CD4-positive, alpha-beta T cell treated with Interleukin-4 for 4 hours (primary cell): ENCODE data around the gene ATG13.
A peak's percentile ranks its signal among the peaks of the same experiment; 100 is the strongest.

Source experiments
- DNase-seq: peaks from one replicate; pipeline ENCODE4 v3.0.0-alpha.2; 2020

The ATG13 gene

DNA sequence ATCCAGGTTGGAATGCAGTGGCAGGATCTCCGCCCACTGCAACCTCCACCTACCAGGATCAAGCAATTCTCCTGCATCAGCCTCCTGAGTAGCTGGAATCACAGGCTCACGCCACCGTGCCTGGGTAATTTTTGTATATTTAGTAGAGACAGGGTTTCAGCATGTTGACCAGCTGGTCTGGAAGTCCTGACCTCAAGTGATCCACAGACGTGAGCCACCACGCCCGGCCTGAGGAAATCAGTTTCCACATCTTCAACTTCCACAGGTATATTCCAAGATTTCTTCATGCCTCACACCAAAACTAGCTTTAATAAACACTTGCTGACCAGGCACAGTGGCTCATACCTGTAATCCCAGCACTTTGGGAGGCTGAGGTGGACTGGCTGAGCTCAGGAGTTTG lies 8.0 kb upstream of the ATG13 start:
- DNase-seq, result no peak

DNA sequence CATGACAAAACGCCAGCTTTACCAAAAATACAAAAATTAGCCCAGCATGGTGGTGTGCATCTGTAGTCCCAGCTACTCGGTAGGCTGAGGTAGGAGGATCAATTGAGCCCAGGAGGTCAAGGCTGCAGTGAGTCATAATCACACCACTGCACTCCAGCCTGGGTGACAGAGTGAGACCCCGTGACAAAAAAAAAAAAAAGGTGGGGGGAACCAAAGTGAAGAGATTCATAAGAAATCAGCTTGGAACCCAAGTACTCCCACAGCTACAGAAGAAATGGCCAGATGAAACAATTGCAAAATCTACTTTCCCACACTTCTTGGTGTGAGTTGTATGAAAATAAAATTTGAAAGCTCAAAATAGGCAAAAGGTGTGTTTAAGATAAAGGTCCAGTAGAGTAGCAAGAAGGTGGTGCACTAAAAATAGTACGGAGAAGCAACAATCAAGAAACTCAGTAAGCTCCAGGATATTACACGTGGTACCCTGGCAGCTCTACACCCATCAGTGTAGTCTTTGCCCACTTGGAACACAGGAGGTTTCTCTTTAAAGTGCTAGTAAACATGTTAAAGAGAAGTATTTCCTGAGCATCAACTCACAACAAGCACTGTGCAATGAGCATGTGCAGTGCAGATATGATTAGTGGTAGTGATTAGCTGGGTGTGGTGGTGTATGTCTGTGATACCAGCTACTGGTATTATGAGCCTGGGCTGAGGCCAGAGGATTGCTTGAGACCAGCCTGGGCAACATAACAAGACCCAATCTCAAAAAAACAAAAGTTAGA lies 5.6 kb upstream of the ATG13 start:
- DNase-seq, result no peak

DNA sequence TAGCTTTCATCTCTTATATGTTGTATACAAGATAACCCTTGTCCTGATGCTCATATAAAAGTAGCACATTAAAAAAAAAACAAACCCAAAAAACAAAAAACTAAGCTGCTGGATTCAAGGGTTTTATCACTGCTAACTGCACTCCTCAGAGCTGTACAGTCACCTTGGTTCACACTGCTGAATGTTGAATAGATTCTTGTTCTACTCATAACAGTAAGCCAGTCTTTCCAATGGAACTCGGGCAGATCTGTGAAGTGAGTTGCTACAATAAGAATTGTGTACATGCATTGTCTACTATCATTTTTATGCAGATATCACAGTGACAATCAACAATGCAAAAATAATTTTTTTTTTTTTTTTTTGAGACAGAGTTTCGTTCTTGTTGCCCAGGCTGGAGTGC lies 5.0 kb upstream of the ATG13 start:
- DNase-seq, result no peak

DNA sequence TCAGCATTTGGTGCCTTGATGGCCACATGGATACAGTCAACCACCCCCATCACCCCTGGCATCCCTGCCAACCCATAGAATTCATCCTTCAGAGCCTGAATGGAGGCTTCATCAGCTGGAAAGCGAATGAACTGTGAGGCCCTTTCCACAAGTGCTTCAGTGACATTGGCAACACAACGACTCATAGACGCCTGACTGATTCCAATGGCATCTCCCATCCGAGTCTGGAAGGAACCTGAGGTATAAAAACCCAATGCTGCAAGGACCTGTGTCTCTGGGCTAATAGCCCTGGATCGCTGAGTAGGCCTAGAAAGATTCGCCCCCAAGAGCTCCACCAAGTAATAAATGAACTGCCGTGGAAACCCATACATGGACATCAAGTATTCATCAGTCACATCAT lies 1.6 kb upstream of the ATG13 start:
- DNase-seq, result no peak

DNA sequence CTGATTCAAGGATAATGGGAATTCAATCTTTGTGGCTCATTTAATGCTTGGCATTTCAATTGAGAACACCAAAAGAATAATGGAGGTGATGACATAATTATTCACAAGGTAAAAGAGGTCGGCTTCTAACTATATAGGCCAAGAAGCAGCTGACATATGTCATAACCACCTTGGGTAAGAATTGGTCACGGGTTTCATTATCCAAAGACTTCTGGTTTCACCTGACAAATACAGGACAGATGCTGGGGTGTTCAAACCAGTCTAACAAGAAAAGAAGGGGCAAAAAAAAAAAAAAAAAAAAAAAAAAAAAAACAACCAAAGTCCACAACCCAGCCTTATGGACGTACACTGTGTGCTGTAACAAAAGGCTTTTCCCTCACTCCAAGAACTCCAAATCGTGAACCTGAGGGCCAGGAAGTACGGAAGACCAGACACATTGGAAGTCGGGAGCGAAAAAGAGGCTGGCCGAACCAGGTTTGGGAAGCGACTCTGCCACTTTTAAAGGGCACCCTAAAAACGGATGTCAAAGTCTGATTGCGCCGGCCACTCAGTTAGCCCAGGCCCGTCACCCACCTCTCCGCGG lies 711 bp upstream of the ATG13 start:
- peak; percentile 4 for DNase-seq

DNA sequence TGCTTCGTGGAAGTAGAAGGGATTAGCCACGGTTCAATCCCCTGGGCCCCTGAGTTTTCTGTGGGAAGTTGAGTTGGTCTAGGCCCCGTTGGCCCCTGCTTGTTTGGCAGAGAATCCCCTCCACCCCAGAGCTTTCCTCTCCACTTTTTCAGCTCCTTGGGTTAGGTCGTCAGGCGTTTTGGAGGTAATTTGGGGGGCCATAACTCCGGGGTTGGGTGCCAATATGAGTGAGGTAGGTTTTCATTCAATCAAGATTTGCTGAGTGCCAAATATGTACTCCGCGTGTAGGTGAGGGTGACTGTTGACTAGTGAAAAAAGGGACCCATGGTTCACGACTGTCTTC lies 590 bp downstream of the ATG13 start:
- no peak for DNase-seq

DNA sequence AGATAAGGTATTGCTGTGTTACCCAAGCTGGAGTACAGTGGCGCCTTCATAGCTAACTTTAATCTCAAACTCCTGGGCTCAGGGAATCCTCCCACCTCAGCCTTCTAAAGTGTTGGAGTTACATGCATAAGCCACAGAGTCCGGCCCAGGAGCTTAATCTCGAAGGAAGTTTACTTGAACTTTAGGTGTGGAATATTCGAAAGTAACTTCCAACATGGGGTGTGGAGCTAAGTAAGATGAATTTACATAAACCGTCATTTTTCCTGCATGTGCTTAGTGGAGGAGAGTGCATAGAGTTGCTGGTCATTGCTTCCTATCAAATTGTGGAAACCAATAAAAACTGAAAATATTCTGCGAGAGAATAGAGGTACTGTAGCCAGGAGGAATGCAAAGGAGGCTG lies 1.5 kb downstream of the ATG13 start:
- DNase-seq, result no peak

DNA sequence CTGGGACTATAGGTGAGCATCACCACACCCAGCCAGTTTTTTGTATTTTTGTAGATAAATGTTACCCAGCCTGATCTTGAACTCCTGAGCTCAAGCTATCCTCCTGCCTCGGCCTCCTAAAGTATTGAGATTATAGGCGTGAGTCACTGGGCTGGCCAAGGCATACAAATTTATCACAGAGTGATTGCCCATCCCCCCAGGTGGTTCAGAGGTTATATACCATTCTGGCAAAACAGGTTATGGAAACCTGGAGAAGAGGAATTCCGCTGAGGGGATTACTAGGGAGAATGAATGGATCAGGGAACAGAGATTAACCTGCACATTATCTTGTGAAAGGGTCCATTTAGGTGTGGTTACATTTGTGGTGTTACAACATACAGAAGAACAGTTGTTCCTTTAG lies 8.1 kb downstream of the ATG13 start:
- DNase-seq, result no peak

DNA sequence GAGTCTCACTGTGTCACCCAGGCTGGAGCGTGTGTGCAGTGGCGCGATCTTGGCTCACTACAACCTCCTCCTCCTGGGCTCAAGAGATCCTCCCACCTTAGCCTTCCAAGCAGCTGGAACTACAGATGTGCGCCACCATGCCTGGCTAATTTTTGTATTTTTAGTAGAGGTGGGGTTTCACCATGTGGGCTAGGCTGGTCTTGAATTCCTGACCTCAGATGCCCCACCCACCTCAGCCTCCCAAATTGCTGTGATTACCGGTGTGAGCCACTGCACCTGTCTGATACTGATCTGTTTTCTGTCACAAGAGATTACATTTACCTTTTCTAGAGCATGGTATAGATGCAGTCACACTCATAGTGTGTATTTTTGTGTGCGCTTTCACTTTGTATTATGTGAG lies 11.6 kb downstream of the ATG13 start:
- DNase-seq, result no peak

DNA sequence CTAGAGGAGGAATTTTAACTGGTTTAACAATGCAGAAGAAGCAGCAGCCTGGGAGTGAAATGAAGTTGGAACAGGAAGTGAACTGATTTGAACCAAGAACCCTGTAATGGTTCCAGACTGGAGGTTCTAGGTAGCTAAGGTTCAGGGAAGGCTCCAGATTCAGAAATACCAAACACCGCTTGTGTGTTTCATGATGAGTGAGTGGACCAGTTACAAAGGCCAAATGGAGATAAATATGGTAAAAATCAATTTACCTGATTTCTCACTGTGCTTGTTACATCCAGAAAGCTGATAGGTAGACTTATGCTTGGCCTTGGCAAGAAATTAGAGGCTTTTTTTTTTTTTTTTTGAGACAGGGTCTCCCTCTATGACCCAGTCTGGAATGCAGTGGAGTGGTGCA lies 12.9 kb downstream of the ATG13 start:
- DNase-seq, result no peak

DNA sequence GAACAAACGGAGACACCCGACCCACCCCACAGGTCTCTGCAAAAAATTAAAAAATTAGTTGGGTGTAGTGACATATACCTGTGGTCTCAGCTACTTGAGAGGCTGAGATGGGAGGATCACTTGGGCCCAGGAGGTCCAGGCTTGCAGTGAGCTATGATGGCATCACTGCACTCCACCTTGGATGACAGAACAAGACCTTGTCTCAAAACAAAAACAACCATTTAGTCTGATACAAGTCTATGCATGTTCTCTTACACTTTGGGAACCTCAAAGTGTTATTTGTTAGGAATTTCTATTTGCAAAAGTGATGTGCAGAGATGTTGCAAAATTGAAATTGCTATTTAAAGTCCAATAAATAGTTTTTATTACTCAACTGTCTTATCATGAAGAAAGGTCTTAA lies 14.3 kb downstream of the ATG13 start:
- no peak for DNase-seq

DNA sequence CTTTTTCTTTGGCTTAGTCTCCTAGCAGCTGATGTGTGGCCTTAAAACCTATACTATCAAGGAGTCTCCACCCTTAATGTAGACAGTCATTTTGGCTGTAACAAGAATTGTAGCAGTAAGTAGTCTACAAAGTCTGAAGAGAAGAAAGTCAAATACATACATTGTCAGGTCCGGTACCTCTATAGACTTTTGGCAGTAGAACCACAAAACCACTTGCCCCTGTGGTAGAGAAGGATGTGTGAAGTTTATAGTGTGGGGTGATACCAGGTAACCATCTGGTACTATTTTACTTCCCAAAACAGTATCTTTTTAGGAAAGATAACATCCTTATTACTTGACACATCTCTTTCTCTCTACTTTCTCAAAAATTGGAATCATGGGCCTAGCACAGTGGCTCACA lies 15.1 kb downstream of the ATG13 start:
- no peak for DNase-seq

DNA sequence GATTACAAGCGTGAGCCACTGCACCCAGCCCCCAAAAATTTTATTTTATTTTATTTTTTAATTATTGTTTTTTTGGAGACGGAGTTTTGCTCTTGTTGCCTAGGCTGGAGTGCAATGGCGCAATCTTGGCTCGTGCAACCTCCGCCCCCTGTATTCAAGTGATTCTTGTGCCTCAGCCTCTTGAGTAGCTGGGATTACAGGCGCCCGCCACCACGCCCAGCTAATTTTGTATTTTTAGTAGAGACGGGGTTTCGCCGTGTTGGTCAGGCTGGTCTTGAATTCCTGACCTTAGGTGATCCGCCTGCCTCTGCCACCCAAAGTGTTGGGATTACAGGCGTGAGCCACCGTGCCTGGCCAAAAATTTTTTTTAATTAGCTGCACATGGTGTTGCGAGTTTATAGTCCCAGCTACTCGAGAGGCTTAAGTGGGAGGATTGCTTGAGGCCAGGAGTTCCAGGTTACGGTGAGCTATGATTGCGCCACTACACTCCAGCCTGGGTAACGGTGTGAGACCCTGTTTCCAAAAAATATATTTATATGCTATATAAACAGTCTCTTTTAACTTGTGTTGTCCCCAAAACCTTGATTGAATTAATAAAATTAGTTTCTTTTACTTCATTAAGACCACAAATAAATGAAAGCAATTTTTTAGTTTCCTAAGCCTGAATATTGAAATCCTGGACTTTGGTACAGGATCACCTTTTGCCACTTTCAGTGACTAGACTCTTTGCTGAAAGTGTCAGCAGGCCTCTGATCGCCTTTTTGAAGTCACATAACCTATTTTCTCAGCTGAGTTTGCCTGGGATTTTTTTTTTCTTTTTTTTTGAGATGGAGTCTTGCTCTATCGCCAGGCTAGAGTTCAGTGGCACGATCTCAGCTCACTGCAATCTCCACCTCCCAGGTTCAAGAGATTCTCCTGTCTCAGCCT lies 16.2 kb downstream of the ATG13 start:
- no peak for DNase-seq

DNA sequence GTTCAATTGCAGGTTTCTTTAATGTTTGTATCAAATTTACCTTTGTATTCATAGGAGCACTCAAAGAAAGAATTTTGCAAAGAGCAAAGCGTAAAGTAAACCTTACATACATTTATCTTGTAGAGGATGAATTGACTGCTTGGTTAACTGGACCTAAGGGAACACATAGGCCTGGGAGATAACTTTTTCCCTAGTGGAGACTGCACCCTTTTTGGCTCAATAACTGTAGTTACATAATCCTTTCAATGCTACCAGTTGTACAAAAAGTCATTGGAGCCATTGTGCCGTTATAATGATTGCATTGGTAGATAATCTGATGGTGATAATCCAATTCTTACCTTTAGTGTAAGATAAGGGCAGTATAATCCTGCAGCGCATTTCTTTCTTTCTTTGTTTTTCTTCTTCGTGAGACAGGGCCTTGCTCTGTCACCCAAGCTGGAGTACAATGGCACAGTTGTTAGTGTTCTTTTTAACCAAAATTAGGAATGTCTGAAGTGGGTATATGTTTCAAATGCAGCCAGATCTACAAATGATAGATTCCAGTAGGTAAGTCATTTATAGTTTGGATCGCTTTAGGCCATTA lies 18.3 kb downstream of the ATG13 start:
- no peak for DNase-seq

DNA sequence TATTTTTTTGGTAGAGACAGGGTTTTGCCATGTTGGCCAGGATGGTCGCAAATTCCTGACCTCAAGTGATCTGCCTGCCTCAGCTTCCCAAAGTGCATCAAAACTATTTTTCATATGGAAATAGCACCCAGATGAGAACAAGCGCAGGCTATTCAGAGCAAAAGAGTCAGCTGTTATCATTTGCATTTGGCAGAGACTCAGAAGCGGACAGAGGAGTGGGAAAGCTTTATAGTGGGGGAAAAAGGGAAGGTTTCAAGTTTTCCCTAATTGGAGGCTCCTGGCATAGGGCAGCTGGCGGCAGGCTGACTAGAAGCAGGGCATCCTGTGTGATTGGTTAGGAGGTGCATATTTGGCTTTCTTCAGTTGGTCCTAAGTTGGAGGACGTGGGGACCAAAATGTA lies 20.2 kb downstream of the ATG13 start:
- DNase-seq, result no peak

DNA sequence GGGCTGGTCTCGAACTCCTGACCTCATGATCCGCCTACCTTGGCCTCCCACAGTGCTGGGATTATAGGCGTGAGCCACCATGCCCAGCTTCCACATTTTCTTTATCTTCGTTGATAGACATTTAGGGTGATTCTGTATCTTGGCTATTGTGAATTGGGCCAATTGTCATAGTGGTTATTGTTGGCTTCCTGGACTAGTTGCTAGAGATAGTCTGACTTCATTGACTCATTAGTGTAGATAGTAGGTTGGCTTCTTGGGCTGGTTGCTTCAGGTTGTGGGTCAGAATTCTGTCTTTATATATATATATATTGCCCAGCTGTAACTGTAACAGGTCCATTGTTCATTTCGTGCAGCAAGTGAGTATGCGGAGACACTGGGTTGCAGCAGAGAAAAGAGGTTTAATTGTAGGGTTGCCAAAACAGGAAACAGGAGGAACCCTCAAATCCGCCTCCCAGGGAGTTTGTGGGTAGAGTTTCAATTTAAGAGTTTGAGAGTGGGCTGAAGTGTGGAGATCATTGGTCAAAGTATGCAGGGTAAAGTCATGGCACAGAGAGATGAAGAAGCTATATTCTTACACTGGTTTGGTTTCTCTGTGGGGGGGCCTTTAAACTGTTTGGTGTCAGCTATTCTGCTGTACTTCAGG lies 22.0 kb downstream of the ATG13 start:
- no peak for DNase-seq

DNA sequence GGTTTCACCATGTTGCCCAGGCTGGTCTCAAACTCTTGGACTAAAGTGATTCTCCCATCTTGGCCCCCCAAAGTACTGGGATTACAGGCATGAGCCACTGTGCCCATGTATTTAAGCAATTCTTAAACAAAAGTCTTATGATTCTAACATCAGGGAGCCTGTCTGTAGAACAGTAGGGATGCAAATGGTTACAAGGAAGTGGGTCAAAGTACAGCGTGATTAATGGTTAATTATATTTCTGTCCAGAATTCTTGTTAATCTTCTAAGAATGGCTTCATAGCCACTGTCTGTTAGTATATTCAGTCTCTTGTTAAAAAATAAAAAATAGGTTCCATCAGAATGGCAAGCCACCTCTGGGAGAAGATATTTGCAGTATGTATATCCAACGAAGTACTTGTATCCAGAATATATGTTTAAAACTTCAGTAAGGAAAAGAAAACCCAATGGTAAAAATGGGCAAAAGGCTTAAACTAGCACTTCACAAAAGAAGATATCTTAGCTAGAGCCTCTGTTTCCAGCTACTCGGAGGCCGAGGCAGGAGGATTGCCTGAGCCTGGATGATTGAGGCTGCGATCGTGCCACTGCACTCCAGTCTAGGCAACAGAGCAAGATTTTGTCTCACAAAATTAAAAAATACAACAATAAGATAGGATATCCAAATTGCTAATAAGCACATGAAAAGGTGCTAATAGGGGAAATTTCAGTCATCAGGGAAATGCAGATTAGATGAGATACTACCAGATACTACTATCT lies 22.9 kb downstream of the ATG13 start:
- DNase-seq, result no peak

DNA sequence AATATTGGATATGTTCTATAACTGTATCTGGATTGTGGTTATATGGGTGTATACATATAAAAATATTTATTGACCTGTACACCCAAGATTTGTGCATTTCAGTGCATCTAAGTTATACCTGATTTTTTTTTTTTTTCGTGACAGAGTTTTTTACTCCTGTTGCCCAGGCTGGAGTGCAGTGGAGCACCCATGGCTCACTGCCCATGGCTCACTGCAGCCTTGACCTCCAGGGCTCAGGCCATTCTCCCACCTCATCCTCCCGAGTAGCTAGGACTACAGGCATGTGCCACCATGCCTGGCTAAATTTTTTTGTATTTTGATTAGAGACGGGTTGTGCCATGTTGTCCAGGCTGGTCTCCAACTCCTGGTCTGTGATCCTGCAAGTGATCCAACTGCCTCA lies 24.3 kb downstream of the ATG13 start:
- DNase-seq, result no peak

DNA sequence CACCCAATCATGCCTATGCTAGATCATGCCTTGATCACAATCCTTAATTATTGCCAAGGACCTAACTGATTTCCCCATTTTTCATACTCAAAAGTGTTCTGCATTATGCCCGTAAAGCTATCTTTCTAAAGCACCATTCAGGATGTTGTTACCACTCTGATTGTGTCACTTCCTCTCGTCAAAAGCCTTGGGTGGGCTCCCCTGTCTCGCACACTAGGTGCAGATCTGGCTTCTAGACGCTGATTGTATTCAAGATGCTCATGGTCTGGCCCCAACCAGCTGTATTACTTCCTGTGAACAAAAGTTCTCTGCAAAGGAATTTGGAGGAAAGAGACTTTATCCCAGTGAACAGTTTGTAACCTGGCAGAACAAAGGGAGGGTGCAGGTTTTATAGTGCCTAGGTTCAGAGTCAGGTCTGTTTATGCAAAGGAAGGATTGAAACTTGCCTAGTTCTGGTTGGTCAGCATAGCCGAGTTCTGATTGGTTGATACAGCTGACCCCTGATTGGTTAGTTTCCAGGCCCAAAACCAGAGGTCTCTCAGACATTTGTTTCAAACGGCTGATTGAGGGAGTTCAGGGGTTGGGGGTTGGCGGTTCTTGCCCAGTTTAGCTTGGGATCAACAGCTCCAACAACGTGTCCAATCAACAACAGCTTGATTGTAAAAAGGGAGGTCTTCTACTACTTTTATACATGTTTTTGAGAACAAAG lies 25.4 kb downstream of the ATG13 start:
- no peak for DNase-seq

DNA sequence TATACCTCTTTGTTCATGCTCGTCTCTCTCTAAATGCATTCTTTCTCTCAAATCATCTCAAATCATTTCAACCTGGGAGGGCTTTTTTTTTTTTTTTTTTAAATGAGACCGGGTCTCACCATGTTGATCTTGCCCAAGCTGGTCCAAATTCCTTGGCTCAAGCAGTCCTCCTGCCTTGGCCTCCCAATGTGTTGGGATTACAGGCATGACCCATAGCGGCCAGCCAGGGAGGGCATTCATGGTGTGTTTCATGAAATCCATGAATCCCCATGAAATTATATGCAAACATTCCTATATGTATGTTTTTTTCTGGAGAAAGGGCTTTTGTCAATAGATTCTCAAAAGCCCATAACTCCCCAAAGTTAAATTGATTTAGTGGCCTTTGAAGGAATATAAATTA lies 26.2 kb downstream of the ATG13 start:
- no peak for DNase-seq

DNA sequence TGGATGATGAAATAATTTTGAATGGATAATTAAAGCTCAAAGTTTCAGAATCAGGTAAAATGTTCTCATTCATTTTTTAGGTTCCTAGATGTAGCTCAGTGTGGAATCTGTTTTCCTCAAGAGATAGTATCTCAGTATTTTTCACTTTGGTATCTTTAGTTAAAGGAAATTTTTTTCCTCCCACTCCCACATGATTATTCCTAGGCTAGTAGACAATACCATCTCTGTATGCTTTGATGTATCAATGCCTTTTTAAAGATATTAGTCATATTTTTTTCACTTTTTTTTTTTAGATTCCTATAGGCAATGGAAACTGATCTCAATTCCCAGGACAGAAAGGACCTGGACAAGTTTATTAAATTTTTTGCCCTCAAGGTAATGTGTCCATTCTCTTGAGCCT lies 26.6 kb downstream of the ATG13 start:
- DNase-seq, result no peak
